GM12891 (cell line): Measurements from ENCODE around the gene NALCN.

Experiments used
- PAX5 ChIP-seq: IDR thresholded peaks from 2 replicates; pipeline ENCODE4 v1.6.1; 2011; ENCODE audit warnings: low read length, moderate library complexity, mild to moderate bottlenecking; ENCODE audit not compliant: insufficient read depth, severe bottlenecking
- POLR2A ChIP-seq: IDR thresholded peaks from 2 replicates; pipeline ENCODE4 v1.6.1; 2011; ENCODE audit warnings: low read depth, low read length, control low read depth
- POLR2AphosphoS5 ChIP-seq: IDR thresholded peaks from 2 replicates; pipeline ENCODE4 v1.6.1; 2011; ENCODE audit warnings: low read depth, low read length, control low read depth
- POU2F2 ChIP-seq: IDR thresholded peaks from 2 replicates; pipeline ENCODE4 v1.6.1; 2011; ENCODE audit warnings: low read depth, mild to moderate bottlenecking, control low read depth, low read length, moderate library complexity
- SPI1 ChIP-seq: IDR thresholded peaks from 2 replicates; pipeline ENCODE4 v1.6.1; 2011; ENCODE audit warnings: low read depth, low read length, control low read depth
- TAF1 ChIP-seq: IDR thresholded peaks from 2 replicates; pipeline ENCODE4 v1.6.1; 2011; ENCODE audit warnings: low read depth, low read length, control low read depth

GRCh38 chr13:101120007-101120406, 296.3 kb downstream of the NALCN start:
- no peak for TF ChIP-seq POLR2AphosphoS5
- TF ChIP-seq TAF1, result no peak
- TF ChIP-seq POLR2A, result no peak
- no peak for TF ChIP-seq SPI1
- TF ChIP-seq PAX5, result no peak
- no peak for TF ChIP-seq POU2F2
